ENCODE data around the gene AQP5.

The AQP5 gene

GRCh38 chr12:49961111-49961922, at the start of gene AQP5:
AQP5 (plus strand) TSS chr12:49961872; CDS start chr12:49962018, 146 bp downstream.
- DNase-seq: no peak

- DNase-seq: no peak
Measured at GRCh38 chr12:49912345-49913255, 49.1 kb upstream of the AQP5 start.

GRCh38 chr12:49916129-49916919, 45.3 kb upstream of the AQP5 start:
- DNase-seq: no peak

GRCh38 chr12:49917166-49917787, 44.4 kb upstream of the AQP5 start:
- no peak for DNase-seq

GRCh38 chr12:49917788-49918173, 43.9 kb upstream of the AQP5 start:
- no peak for DNase-seq

- DNase-seq: no peak
Measured at GRCh38 chr12:49920241-49920914, 41.3 kb upstream of the AQP5 start.

GRCh38 chr12:49920915-49921286, 40.8 kb upstream of the AQP5 start:
- no peak for DNase-seq

- DNase-seq: no peak
Measured at GRCh38 chr12:49921299-49921698, 40.4 kb upstream of the AQP5 start.

GRCh38 chr12:49921936-49922335, 39.7 kb upstream of the AQP5 start:
- no peak for DNase-seq

GRCh38 chr12:49922349-49923034, 39.2 kb upstream of the AQP5 start:
- no peak for DNase-seq

GRCh38 chr12:49923035-49923644, 38.5 kb upstream of the AQP5 start:
- DNase-seq: no peak

- DNase-seq: no peak
Measured at GRCh38 chr12:49923880-49924556, 37.7 kb upstream of the AQP5 start.

GRCh38 chr12:49924628-49925246, 36.9 kb upstream of the AQP5 start:
- no peak for DNase-seq

GRCh38 chr12:49925433-49926204, 36.1 kb upstream of the AQP5 start:
- DNase-seq: no peak

GRCh38 chr12:49928471-49928870, 33.2 kb upstream of the AQP5 start:
- DNase-seq: no peak

GRCh38 chr12:49929581-49929980, 32.1 kb upstream of the AQP5 start:
- DNase-seq: no peak

GRCh38 chr12:49930515-49931288, 31.0 kb upstream of the AQP5 start:
- no peak for DNase-seq

- DNase-seq: no peak
Measured at GRCh38 chr12:49932023-49932422, 29.6 kb upstream of the AQP5 start.
